Calu3 (cell line): ENCODE results near the gene WNT4. TPM values are rescaled to one million over a fixed set of nuclear protein-coding genes. Genes with fewer than 3 reads are reported as not detected.

ENCODE experiments used
- BruUV-seq: library from RNA; stranded (reverse); fragments of 400-500 nt; replicated peaks from 2 replicates; lab custom pipeline; 2021; lab: Mats Ljungman, UMichigan
- CTCF ChIA-PET: fragments of 300-600 bp; sonication (Branson Sonifier 250); formaldehyde crosslinking; loops from one replicate; lab custom pipeline; 2022; ENCODE audit warnings: antibody characterized with exemption; lab: Charles Lee
- DNase-seq: peaks from one replicate; pipeline ENCODE4 v3.0.0; 2022
- H3K27ac Mint-ChIP-seq: one replicate; pipeline ENCODE4 v1.8.0; 2022; ENCODE audit warnings: mixed read lengths; ENCODE audit not compliant: unreplicated experiment
- H3K27me3 Mint-ChIP-seq: one replicate; pipeline ENCODE4 v1.8.0; 2022; ENCODE audit warnings: mixed read lengths; ENCODE audit not compliant: unreplicated experiment
- H3K36me3 Mint-ChIP-seq: one replicate; pipeline ENCODE4 v1.8.0; 2022; ENCODE audit warnings: mild to moderate bottlenecking, moderate library complexity, mixed read lengths; ENCODE audit not compliant: insufficient read depth, unreplicated experiment
- H3K4me1 Mint-ChIP-seq: one replicate; pipeline ENCODE4 v1.8.0; 2022; ENCODE audit warnings: mild to moderate bottlenecking, low read depth, mixed read lengths; ENCODE audit not compliant: unreplicated experiment
- H3K4me3 Mint-ChIP-seq: one replicate; pipeline ENCODE4 v1.8.0; 2022; ENCODE audit warnings: mild to moderate bottlenecking, low read depth, moderate library complexity, mixed read lengths; ENCODE audit not compliant: unreplicated experiment
- H3K9me3 Mint-ChIP-seq: one replicate; pipeline ENCODE4 v1.8.0; 2022; ENCODE audit warnings: low read depth, mixed read lengths; ENCODE audit not compliant: unreplicated experiment
- intact Hi-C: fragments of 100-400 bp; cut with micrococcal nuclease; formaldehyde crosslinking; loops from one replicate; pipeline ENCODE4 v1.10.0; 2022; ENCODE audit not compliant: unreplicated experiment
- total RNA-seq: library from RNA; stranded (reverse); gene quantifications from 2 replicates; pipeline ENCODE4 v1.2.3, GENCODE V29; 2022
- TF ChIP-seq, protein P1 (sequence below): fragments of 200-600 bp; IDR thresholded peaks from one replicate; pipeline ENCODE4 v1.8.0; 2022; ENCODE audit warnings: antibody characterized with exemption; ENCODE audit not compliant: unreplicated experiment

WNT4 gene
- total RNA-seq, 1 experiment from 2014 or later: 1.9 TPM

DNA sequence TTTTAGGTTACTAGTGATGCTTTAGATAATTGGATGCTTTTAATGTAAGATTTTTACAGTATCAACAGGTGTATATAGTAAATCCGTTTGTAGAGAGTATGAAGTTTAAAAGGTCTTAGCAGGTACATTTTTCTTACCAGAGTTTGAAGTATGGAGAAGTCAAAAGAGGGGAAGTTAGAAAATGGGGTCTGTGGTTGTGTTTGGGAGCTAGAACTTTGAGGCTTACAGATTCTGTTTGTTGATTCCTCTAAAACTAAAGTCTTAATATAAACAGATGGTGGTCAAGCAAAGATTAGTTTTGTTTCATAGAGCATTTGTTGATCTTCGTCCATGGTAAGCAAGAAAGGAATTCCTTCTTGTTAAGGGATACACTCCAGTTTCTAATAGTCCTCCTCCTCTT, 54.6 kb downstream of the WNT4 start:
- peaks cover 68% of the 10 kb centered on the region for H3K36me3 Mint-ChIP-seq
- H3K4me1 Mint-ChIP-seq: peaks cover 36% of the 10 kb centered on the region

DNA sequence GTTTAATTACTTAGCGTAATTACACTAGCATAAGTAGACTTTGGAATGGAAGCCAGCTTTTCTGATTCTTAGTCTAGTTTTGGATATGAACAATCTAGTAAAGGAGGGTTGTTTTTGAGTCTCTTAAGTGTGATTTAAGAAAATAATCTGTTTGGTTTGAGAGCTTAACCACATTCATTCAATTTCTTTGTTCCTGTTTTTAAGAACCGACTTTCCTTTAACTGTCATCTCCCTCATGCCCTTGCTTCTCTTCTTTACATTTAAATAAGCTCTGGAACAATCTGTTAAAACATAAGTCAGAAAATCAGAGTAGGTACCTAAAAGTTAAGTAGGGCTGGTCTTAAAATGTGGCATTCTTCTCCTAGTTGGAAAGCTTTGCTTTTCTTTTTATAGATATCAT, 62.7 kb downstream of the WNT4 start:
- Mint-ChIP-seq H3K27ac (no peak overlapping the region), H3K36me3 (peaks cover 44% of the 10 kb centered on the region), H3K4me1 (peaks cover 20% of the 10 kb centered on the region), H3K4me3 (no peak overlapping the region), H3K27me3 (no peaks in the 10 kb centered on the region), H3K9me3 (no peaks in the 10 kb centered on the region)
- intact Hi-C loops: no loop called here
- no TSS peak for BruUV-seq
- CTCF ChIA-PET: no interaction called here
- TF ChIP-seq, protein P1, sequence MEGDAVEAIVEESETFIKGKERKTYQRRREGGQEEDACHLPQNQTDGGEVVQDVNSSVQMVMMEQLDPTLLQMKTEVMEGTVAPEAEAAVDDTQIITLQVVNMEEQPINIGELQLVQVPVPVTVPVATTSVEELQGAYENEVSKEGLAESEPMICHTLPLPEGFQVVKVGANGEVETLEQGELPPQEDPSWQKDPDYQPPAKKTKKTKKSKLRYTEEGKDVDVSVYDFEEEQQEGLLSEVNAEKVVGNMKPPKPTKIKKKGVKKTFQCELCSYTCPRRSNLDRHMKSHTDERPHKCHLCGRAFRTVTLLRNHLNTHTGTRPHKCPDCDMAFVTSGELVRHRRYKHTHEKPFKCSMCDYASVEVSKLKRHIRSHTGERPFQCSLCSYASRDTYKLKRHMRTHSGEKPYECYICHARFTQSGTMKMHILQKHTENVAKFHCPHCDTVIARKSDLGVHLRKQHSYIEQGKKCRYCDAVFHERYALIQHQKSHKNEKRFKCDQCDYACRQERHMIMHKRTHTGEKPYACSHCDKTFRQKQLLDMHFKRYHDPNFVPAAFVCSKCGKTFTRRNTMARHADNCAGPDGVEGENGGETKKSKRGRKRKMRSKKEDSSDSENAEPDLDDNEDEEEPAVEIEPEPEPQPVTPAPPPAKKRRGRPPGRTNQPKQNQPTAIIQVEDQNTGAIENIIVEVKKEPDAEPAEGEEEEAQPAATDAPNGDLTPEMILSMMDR: no peak
- DNase-seq: no peak

More for the DNA sequence above, 54.6 kb downstream of the WNT4 start:
- TF ChIP-seq, protein P1: no peak
- Mint-ChIP-seq H3K9me3 (no peaks in the 10 kb centered on the region), H3K27ac (no peak overlapping the region), H3K27me3 (no peaks in the 10 kb centered on the region), H3K4me3 (no peak overlapping the region)
- DNase-seq: no peak
- CTCF ChIA-PET: no interaction called here
- no TSS peak for BruUV-seq
- intact Hi-C loops: no loop called here

DNA sequence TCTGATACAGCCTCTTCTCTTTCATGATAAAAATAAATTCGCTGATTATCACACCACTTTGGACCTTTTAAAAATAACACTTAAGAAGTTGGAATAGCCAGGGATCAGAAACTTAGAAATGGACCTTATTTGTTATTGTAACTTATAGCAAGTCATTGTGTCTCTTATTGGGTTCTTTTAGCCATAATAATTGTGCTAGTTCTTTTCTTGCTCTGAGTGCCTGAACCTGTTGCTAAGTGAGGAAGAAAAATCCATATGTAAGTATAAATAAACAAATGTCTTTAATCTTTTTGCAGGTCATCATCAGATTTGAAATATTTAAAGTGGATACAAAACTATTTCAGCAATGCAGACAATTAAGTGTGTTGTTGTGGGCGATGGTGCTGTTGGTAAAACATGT, 64.8 kb downstream of the WNT4 start:
- no peak for DNase-seq
- TF ChIP-seq, protein P1: no peak
- Mint-ChIP-seq H3K27me3 (no peaks in the 10 kb centered on the region), H3K9me3 (no peaks in the 10 kb centered on the region), H3K4me1 (peaks cover 29% of the 10 kb centered on the region), H3K4me3 (no peak overlapping the region), H3K27ac (no peak overlapping the region), H3K36me3 (peaks cover 33% of the 10 kb centered on the region)
- CTCF ChIA-PET: interaction anchor here (0.7 kb wide), 1 partner anchor 39 kb away, joined by 5 read pairs; no protein-coding TSS in a partner anchor
- no TSS peak for BruUV-seq
- intact Hi-C loops: no loop called here

DNA sequence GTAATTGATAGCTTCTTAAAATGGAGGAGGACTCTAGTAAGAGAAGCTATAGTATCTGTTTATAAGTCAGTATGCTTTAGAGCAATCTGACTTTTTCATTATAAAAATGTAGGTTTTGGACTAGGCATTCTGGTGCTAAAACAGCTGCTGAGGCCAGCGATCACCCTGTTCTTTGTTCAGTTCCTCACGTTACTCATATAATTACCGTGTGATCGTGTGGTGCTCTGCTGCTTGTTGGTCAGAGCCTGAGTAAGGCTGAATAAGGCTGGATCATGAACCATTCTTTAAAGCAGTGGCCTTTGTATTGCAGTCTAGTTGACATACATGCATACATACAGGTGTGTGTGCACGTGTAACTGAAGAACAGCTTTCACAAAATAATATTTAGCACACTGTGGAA, 65.2 kb downstream of the WNT4 start:
- intact Hi-C loops: no loop called here
- CTCF ChIA-PET: no interaction called here
- TF ChIP-seq, protein P1: no peak
- H3K27ac Mint-ChIP-seq: no peak overlapping the region
- DNase-seq: no peak
- H3K36me3 Mint-ChIP-seq: peaks cover 33% of the 10 kb centered on the region
- no peak overlapping the region for H3K4me3 Mint-ChIP-seq
- BruUV-seq: no TSS peak
- no peaks in the 10 kb centered on the region for H3K27me3 Mint-ChIP-seq
- H3K4me1 Mint-ChIP-seq: peaks cover 29% of the 10 kb centered on the region
- no peaks in the 10 kb centered on the region for H3K9me3 Mint-ChIP-seq
